GM19035 (cell line): ENCODE measurements around the gene FMO3.

ENCODE experiments used
- ATAC-seq: cut with Tn5 transposase; IDR thresholded peaks from one replicate; pipeline ENCODE4 v1.9.1; 2021; ENCODE audit not compliant: unreplicated experiment

FMO3 gene

DNA sequence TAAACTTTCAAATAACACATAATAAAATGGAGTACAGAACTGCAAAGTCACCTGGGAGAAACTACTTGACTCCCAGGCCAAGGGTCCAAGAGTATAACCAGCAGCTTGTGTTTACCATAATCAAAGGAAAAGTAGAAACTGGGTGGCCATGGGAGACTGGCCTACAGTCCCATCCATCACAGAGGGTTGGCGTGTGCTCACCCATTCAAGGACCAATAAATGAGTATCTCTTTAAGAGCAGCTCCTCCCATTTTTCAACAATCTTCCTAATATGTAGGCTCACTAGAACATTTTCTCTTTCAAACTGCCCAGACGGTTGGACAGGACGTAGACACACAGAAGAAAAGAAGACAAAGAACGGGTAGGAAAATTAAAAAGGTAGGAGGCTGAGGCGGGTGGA lies at the start of gene FMO3:
Gene FMO3, plus strand, starts transcription at position 302 of the 400 bp plus-strand sequence. CDS start 1,754 bp downstream, outside the sequence.
- no peak for ATAC-seq

DNA sequence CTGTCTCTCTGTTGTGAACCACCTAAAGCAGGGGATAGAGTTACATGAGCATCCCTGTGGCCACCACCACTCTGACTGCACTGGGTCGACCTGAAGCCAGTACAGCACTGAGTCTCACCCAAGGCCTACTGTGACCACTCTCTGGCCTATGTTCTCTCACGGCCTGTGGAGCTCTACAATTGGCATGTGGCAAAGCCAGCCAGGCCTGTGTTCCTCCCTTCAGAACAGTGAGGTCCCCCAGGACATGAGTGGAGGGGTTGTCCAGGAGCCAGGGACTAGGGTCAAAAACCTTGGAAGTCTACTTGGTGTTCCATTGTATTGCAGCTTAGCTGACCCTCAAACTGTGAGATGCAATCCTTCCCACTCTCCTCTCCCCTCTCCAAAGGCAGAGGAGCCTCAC lies 42.7 kb upstream of the FMO3 start:
- ATAC-seq, result no peak

DNA sequence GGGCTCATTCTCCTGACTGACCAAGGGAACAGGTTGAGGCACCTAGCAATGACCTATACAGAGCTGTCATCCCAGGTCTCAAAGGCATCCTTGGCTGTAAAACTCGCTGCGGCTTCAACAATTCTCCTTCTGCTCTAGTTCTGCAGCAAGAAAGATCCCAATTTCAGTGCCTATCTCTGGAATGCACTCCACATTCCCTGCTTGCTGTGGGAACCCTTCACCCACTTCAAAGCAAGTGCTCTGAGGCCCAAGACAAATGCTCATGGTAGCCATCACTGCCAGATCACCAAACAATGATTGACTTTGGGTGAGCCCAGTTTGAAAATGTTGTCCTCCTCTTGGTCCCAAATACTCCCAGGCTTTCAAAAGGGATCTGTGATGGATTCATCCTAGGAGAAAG lies 37.7 kb upstream of the FMO3 start:
- no peak for ATAC-seq

DNA sequence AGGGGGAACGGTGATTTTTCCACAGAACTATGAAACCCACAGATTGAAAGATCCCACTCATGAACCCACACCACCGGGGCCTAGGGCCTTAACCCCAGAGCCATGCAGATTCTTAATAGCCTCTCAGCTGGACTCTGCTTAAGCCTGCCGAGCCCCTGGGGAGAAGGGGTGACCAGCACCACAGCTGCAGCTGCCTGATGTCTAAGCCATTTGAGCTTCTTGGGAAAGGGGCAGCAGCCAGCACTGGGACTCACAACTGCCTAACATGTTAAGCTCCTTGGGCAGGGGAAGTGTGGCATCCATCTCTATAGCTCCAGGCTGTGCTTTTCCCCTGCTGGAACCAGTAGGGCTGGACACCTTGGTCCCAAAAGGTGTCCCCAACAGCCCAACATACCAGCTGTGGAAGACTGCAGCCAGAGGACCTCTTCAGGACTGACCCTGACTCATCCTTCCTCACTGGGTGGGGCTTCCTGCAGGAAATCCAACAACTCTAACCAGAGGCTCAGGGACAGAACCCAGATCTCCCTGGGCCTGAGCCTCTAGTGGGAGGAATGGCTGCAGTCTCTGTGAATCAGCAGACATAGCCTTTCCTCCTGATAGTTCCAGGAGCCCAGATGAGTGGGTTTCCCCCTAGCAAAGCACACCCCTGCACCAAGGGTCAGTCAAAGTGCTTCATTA lies 34.6 kb upstream of the FMO3 start:
- no peak for ATAC-seq

DNA sequence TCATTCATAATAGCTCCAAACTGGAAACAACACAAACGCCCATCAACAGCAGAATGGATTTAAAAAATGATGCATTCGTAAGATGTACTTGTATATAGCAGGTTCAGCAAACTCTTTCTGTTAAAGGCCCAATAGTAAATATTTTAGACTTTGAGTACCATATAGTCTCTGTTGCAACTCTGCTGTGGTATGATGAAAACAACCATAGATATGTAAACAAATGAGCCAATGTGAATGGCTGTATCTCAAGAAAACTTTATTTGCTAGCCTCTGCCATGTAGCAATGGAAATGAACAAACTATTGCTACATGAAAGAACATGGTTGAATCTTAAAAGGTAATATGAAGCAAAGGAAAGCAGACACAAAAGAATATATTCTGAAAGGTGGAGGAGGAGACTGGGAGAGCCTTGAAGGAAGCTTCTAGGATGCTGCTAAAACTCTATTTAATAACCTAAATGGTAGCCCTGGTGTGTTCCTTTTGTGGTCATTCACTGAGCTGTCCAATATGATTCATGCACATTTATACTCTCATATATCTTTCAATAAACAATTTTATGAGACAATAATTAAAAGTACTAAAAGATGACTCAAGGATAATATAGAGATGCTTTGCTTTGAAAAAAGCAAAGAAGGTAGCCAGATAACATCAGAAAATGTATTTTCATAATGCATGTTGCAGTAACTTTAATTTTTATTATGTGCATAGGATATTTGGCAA lies 29.1 kb upstream of the FMO3 start:
- ATAC-seq, result no peak

DNA sequence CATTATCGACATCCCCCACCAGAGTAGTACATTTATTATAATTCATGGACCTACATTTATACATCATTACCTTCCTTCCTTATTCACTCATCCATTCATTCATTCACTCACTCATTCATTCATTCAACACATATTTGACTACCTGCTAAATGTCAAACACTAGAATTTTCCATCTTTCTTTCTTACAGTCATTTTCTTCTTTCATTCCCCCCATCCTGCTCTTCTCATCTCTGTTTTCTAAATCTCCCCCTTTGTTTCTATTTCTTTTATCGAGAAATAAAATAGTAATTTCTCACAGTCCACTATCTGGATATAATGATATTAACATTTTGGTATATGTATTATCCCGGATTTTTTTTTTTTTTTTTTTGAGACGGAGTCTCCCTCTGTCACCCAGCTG lies 27.8 kb upstream of the FMO3 start:
- ATAC-seq, result no peak

DNA sequence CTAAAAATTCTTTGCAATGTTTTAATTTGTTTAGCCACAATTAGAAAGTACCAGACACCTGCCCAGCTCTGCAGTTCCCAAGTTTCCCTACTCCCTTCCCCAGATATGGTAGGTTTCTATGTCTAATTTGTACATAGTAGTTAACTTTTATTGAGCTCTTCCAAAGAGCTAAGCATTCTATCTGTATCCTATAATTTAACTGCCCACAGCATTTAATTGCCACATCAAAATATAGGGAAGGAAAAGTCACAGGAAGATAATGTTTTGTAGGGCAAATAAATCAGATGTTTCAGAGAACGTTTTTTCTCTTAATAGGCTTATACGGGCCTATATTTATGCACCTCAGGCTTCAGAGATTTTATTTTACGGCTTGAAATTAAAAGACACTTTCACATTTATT lies 15.7 kb upstream of the FMO3 start:
- no peak for ATAC-seq

DNA sequence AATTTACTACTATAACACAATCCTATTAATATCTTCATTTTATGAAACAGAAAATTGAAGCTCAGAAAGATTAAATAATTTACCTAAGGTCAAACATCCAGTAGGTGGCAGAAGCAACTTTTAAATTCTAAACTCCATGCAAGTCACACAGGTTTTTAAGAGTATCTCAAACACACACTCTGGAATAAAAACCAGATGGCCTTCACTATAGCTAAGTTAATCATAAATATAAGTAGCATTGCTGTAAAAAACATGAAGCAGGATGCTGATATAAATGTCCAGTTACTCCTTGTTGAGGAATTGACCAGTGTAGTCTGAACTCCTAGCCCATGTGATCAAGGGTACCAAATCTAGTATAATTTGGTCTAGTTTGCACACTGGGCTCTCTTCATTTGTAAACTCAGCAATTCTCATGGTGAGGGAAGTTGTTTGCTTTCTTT lies 9.4 kb upstream of the FMO3 start:
- no peak for ATAC-seq

DNA sequence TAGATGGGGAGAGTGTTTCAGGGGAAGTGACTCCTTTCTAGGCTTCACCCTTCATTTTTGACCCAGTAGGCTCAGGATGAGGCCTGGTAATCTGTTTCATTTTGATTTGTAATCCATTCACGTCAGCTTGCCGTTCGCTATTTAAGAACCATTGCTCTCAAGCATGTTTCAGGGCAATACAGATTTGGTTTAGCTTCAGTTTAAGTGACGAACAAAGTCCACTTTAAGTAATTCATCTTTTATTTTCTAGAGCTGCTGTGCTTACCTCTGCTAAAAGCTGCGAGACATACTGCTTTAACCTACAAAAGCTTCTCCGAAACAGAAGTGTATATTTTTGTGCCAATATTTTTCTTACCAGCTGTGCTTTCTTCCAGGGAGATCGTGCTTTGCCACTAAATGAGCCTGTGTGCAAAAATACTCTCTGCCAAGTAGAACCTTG lies 8.9 kb upstream of the FMO3 start:
- ATAC-seq, result no peak

DNA sequence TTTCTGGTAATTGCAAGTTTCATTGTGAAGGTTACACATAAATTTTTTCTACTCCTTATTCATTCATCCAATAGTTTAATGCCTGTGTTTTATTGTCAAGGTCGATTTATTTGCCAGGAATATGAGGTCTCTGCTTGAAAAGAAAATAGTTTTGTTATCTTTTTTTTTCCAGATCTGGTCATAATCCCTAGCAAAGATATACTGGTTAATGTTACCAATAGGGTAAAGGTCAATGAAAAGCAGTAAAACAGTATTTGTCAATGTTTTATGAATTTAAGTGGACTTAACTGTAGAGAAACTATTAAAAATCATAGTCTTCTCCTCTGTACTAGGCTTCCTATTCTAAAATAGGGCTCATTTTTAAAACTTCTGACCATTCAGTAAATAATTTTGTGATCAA lies 8.1 kb upstream of the FMO3 start:
- no peak for ATAC-seq

DNA sequence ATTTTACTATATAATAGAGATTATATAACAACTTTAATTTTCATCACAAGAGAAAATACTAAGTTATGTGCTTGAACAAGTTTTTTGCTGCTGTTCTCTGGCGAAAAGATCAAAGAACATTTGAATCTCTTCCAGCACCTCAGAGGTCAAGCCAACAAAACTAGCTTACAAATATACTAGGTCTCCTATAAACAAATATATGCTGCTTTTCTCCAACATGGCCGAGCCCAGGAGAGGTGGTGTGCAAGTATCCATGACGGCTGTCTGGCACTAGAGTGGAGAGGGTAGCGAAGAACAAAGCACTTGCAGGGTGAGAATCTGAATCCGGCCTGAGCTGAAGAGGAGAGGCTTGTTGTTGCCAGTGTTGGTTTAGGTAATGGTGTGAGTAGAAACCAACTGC lies 7.5 kb upstream of the FMO3 start:
- no peak for ATAC-seq

DNA sequence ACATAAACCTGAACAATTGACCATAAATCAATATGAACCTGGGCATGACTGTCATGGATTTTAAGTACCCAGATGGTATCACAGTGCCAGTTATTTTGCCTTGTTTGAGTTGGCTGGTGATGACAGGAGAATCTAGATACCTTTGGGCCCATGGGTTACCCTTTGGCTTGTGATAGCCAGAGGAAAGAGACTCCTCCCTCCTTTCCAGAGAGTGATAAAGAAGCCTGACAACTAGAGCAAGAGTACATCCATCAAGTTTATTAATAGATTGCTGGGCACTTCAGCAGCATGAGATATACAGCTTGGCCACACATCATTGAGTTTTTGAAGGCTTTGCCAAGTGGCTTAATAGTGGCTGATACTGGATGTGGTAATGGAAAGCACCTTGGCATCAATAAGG lies 6.6 kb upstream of the FMO3 start:
- no peak for ATAC-seq

DNA sequence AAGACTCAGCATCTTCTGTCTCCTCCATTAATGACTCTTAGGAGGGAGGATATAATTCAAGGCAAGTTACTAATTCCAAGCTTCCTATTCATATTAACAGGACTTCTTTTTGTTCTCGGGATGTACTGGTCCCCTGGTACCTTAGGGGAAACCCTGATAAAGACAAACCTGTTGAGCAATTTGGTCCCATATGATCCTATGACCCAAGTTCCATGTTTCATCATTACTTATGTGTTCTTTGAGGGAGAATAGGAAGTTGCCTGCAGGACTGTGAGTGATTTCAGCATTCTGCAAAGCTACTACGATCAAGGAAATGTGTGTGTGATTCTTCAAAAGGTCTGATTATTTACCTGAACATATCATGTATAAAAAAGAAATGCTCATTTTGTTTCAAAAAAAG lies 5.8 kb upstream of the FMO3 start:
- ATAC-seq, result no peak

DNA sequence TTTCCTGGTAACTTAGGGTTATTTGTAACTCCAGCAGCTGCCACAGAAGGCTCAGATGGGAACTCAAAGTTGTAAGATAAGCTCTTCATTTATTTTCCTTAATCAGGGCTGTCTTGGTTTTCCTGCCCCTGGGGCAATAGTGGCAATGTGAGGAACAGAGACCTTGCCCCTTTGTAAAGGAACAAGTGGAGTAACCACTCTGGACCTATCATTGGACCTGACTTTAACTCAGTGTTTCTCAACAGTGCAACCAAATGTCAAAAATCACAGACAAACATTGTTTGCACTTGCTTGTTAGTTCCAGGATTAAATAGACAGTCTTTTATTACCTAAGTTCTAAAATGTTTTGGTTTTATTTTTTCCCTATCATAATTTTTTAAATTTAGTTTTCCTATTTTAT lies 2.8 kb upstream of the FMO3 start:
- ATAC-seq, result no peak

DNA sequence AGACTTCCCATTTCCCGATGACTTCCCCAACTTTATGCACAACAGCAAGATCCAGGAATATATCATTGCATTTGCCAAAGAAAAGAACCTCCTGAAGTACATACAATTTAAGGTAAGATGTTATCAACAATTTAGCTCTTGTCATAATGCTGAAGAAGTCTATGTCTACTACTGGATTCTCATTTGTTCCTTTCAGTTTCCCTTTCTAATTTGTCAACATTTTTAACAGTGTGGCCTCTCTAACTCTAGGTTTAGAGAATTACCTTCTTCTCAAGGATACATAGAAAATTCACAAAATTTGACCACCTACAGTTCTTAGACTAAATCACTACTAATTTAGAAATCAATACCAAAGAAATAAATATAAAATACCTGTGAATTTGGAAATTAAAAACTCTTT lies 13.2 kb downstream of the FMO3 start:
- ATAC-seq, result no peak

DNA sequence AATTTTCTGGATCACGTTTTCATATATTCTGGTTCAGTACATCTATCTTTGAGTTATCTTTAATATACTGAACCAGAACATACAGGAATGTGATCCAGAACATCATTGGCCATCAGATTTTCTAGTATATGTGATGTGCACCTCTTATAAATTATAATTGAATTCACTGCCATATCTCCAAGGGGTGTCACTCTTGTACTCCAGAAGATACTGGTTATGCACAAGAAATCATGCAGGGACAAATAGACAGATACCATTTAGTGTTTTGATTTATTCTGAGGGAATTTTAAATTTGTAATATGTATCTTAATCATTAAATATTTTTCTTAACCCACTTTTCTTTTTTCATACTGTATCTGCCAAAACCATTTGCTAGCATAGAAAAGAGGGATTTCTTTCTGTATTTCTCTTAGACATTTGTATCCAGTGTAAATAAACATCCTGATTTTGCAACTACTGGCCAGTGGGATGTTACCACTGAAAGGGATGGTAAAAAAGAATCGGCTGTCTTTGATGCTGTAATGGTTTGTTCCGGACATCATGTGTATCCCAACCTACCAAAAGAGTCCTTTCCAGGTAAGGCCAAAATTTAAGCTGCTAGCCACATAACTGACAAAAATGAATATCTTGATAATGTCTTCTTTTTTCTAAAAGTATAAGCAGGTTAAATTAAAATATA lies 16.7 kb downstream of the FMO3 start:
- no peak for ATAC-seq

DNA sequence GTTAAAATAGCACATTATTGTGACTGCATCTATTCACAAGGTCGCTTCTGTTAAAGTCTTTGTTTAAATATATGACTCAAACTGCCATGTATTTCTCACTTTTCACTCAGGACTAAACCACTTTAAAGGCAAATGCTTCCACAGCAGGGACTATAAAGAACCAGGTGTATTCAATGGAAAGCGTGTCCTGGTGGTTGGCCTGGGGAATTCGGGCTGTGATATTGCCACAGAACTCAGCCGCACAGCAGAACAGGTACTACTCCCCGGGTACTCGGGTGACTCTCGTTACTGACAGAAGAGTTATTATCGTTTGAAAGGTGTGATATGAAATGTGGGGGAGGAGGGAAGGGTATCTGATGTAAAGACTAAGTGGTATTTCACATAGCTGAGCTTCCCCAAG lies 17.3 kb downstream of the FMO3 start:
- ATAC-seq, result no peak

DNA sequence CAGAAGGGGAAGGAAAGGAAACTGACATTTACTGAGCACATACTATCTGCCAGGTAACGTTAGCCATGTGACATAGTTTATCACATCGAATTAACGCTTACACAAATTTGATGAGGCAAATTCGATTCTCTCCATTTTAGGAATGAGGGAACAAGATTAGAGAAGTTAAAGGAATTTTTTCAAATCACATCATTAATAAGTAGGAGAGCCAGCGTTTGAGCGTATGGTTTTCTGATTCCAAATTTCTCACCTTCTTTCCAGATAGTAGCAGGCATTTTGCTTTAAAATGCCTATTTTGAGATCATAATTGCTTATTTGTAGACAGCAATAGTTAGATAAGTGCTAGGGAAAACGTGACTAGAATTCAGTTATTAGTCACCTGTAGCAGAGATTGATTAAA lies 19.3 kb downstream of the FMO3 start:
- no peak for ATAC-seq

DNA sequence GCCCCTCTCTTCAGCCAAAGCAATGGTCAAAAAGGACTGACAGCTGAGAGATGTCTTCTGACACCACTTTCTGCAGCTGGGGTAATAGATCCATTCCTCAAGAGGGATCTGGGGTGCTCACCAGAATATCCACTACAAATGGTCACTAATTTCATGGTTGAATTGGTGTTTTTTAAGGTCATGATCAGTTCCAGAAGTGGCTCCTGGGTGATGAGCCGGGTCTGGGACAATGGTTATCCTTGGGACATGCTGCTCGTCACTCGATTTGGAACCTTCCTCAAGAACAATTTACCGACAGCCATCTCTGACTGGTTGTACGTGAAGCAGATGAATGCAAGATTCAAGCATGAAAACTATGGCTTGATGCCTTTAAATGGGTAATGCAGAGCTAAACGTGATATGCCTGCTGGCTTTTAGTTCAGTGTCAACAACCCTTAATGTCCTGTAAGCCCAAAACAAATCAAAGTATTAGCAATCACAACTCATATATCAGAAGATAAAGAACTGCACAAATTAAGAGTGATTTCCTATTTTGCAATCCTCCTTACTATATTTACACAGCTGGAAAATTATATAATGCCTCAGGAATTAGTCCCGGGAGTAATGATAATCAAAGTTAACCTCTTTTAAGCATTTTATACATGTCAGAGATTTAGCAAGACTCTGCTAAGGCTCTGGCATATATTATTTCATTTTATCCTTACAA lies 20.1 kb downstream of the FMO3 start:
- ATAC-seq, result no peak

DNA sequence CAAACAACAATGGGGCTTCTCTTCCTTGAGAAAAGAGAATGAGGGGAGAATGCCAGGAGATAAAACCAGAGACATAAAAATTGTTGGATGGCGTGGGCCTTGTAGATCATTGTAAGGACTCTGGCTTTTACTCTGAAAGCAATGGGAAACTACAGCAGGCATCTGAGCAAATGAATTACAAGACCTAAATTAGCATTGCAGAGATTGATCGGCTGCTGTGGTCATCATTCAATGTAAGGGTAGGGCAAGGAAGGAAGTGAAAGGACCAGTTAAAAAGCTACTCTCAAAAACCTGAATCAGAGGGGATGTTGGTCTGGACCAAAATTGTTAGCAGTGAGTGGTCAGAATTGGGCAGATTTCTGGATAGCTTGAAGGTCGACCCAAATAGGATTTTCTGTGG lies 21.4 kb downstream of the FMO3 start:
- ATAC-seq, result no peak

DNA sequence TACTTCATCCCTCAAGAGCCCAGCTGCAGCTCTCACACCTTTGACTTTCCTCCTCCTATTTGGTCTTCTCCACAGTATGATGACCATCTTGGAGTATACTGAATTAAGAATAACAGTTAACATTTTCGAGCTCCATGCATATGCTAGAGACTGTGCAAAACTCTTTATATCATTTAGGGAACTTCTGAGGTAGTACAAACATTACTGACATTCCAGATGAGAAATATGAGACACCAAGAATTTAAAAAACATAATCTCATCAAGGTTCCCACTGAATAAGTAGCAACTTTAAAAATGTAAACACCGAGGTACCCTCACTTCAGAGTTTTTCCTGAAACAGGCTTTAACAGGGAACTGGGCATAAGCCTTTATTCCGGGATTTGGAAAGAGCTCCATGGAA lies 22.7 kb downstream of the FMO3 start:
- no peak for ATAC-seq
